Body of pancreas (tissue), 4 donors: ENCODE data around the gene DTYMK. TPM values are rescaled to one million over a fixed set of nuclear protein-coding genes. Genes with fewer than 3 reads are reported as not detected.

Source experiments
- ATAC-seq: fragments of 150-250 bp; one replicate; pipeline ENCODE4 v1.9.1; 2016
- DNase-seq, 4 donors: peaks; one replicate each; pipeline ENCODE4 v3.0.0-alpha.2; 2019
- H3K27ac ChIP-seq, 4 donors: fragments of 200-600 bp; sonication (generic); 1 replicate in 3 of 4; 2 replicates in 1 of 4; pipeline versions ENCODE4 v1.5.1 to v1.6.1; 2016 to 2019; ENCODE audit warnings: mild to moderate bottlenecking in 1 of 4, mixed read lengths in 1 of 4, moderate library complexity in 1 of 4
- H3K27me3 ChIP-seq, 2 donors: fragments of 200-600 bp; sonication (generic); one replicate each; pipeline ENCODE4 v1.6.0; 2016; ENCODE audit warnings: mild to moderate bottlenecking in 1 of 2
- H3K36me3 ChIP-seq, 2 donors: fragments of 200-600 bp; sonication (generic); replicated peaks in 1 of 2; 2 replicates each; pipeline ENCODE4 v1.5.1; 2016; ENCODE audit warnings: low read depth in 2 of 2; ENCODE audit not compliant: insufficient read depth in 1 of 2
- H3K4me1 ChIP-seq: fragments of 200-600 bp; sonication (generic); one replicate; pipeline ENCODE4 v1.6.0; 2016
- H3K4me3 ChIP-seq, 2 donors: fragments of 200-600 bp; sonication (generic); 1 replicate in 1 of 2; 2 replicates in 1 of 2; pipeline ENCODE4 v1.5.1; 2016 to 2019
- H3K9me3 ChIP-seq, 3 donors: fragments of 200-600 bp; sonication (generic); 1 replicate in 2 of 3; 2 replicates in 1 of 3; pipeline ENCODE4 v1.5.1; 2016
- CTCF ChIP-seq, 7 experiments: fragments of 450-650 bp in 4 of 7; fragments of 200-600 bp in 3 of 7; sonication (generic) in 3 of 7; IDR thresholded peaks; one replicate each; pipeline ENCODE4 v1.5.1; 2016 to 2019; ENCODE audit warnings: antibody characterized with exemption in 7 of 7
- POLR2A ChIP-seq, 3 donors: fragments of 450-650 bp; IDR thresholded peaks; one replicate each; pipeline ENCODE4 v1.6.1; 2016; ENCODE audit warnings: antibody characterized with exemption in 3 of 3, mild to moderate bottlenecking in 2 of 3
- WGBS, 2 donors: methylation state at CpG; one replicate each; pipeline ENCODE4 v1.1.5; 2017; 5-methylcytosine and 5-hydroxymethylcytosine counted together
- intact Hi-C: fragments of 100-400 bp; cut with DNase I; formaldehyde crosslinking; loops from one replicate; pipeline ENCODE4 v1.15.1; 2023
- total RNA-seq, 2 donors: library from RNA; depleted of rRNA; stranded (reverse); fragments of >200 nt; gene quantifications; one replicate each; pipeline ENCODE4 v1.1.0, GENCODE V29; 2016

DTYMK gene
- total RNA-seq, 2 donors from 2014 or later: 5.7 to 12.5 TPM

- H3K4me3 ChIP-seq: peak overlapping the region in 1 of 2 donors; percentile 90
- DNase-seq (no peak), ATAC-seq (no peak)
- peaks cover 34% of the 10 kb centered on the region for H3K4me1 ChIP-seq
- 11 to 19% methylated on average over 6 of the region's 6 CpGs for WGBS, 2 donors
- intact Hi-C loops: no loop called here
- no peak for TF ChIP-seq CTCF (IDR thresholded peaks at IDR 0.05)
- TF ChIP-seq POLR2A (IDR thresholded peaks at IDR 0.05): no peak
- H3K27ac ChIP-seq: peak overlapping the region in 2 of 4 donors; percentile 99
- no peaks in the 10 kb centered on the region for H3K27me3 ChIP-seq
- H3K36me3 ChIP-seq: peaks cover 0 to 10% of the 10 kb centered on the region in 2 donors
- no peaks in the 10 kb centered on the region for H3K9me3 ChIP-seq
These were observed 50.9 kb downstream of the DTYMK start for GRCh38 chr2:241635756-241636155.

GRCh38 chr2:241633561-241633960, 53.1 kb downstream of the DTYMK start:
- ATAC-seq (no peak), DNase-seq (no peak)
- 86 to 92% methylated on average over 10 to 16 of the region's 17 CpGs for WGBS, 2 donors
- Histone ChIP-seq H3K27me3 (no peaks in the 10 kb centered on the region), H3K4me1 (peaks cover 19% of the 10 kb centered on the region), H3K9me3 (no peaks in the 10 kb centered on the region), H3K27ac (no peak overlapping the region), H3K36me3 (peaks cover 0 to 10% of the 10 kb centered on the region in 2 donors), H3K4me3 (no peak overlapping the region)
- intact Hi-C loops: no loop called here
- TF ChIP-seq CTCF (IDR thresholded peaks at IDR 0.05) (no peak), POLR2A (IDR thresholded peaks at IDR 0.05) (no peak)

DNA sequence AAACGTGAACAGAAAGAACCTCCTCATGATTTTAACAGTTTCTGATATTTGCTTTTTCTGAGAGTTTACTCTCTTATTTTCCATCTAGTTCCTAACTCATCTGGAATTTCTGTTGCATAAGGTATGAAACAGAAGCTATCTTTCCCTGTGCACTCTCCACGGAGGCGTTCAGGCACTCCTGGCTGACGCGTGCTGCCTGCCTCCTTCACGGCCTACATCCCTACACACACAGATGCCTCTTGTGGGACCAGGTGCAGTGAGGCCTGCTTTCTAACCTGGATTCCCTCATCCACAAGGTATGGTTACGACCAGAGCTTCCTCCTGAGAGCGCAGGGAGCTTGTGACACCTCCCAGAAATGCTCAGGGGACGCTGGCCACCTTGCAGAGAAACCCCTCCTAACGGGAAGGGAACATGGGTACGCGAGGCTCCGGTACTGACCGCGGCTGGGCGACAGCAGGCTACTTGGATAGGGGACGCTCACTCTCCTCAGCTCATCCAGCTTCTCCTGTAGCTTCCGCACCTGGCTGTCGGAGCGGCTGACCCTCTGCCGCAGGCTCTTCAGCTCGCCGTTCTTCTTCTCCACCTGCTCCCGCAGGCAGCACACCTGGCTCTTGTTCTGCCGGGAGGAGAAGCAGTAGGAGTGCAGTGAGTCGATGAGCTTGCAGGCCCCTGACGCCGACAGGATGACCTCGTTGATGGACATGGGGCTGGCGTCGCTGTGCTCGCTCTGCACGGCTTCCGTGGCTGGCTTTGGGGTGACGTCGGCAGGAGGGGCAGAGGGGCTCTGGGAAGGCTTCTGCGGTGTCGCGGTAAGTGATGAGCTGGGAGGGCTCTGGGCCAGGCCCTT, 53.9 kb downstream of the DTYMK start:
- Histone ChIP-seq H3K27me3 (no peaks in the 10 kb centered on the region), H3K4me3 (no peak overlapping the region), H3K4me1 (peaks cover 20% of the 10 kb centered on the region), H3K9me3 (no peaks in the 10 kb centered on the region), H3K27ac (no peak overlapping the region), H3K36me3 (peaks cover 0 to 10% of the 10 kb centered on the region in 2 donors)
- DNase-seq (no peak), ATAC-seq (no peak)
- TF ChIP-seq POLR2A (IDR thresholded peaks at IDR 0.05) (no peak), CTCF (IDR thresholded peaks at IDR 0.05) (no peak)
- intact Hi-C loops: no loop called here
- 93 to 96% methylated on average over 31 to 36 of the region's 39 CpGs for WGBS, 2 donors

- no peak for DNase-seq
- TF ChIP-seq POLR2A (IDR thresholded peaks at IDR 0.05): no peak
- TF ChIP-seq CTCF (IDR thresholded peaks at IDR 0.05): no peak
- no peak for ATAC-seq
- Histone ChIP-seq H3K4me3 (no peak overlapping the region), H3K27me3 (no peaks in the 10 kb centered on the region), H3K27ac (no peak overlapping the region), H3K36me3 (peaks cover 0 to 10% of the 10 kb centered on the region in 2 donors), H3K4me1 (peaks cover 10% of the 10 kb centered on the region), H3K9me3 (no peaks in the 10 kb centered on the region)
- 75 to 77% methylated on average over 11 of the region's 11 CpGs for WGBS, 2 donors
- intact Hi-C loops: no loop called here
These were observed 56.7 kb downstream of the DTYMK start for GRCh38 chr2:241629762-241630435.
